HepG2 (cell line): ENCODE results near the gene AUP1. TPM values are rescaled to one million over a fixed set of nuclear protein-coding genes. Genes with fewer than 3 reads are reported as not detected.

Experiments
- DPF2 ChIP-seq: sonication (generic); formaldehyde crosslinking; IDR thresholded peaks from 2 replicates; pipeline ENCODE4 v1.4.0; 2020; ENCODE audit warnings: mild to moderate bottlenecking, low read depth, missing genetic modification reagents, borderline replicate concordance
- ELF4 ChIP-seq: sonication (generic); formaldehyde crosslinking; IDR thresholded peaks from 2 replicates; pipeline ENCODE4 v1.5.0; 2020; ENCODE audit warnings: missing genetic modification reagents, mild to moderate bottlenecking, moderate library complexity, borderline replicate concordance
- HMGXB3 ChIP-seq: sonication (generic); formaldehyde crosslinking; IDR thresholded peaks from 2 replicates; pipeline ENCODE4 v1.4.0; 2020; ENCODE audit warnings: missing genetic modification reagents, borderline replicate concordance
- MED8 ChIP-seq: sonication (generic); formaldehyde crosslinking; IDR thresholded peaks from 2 replicates; pipeline ENCODE4 v1.8.1; 2023; ENCODE audit warnings: mild to moderate bottlenecking, missing genetic modification reagents; ENCODE audit not compliant: insufficient replicate concordance
- RFX5 ChIP-seq: IDR thresholded peaks from 2 replicates; pipeline ENCODE4 v1.6.1; 2011; ENCODE audit warnings: low read depth, low read length, improper control_type of control experiment
- SALL1 ChIP-seq: sonication (generic); formaldehyde crosslinking; IDR thresholded peaks from 2 replicates; pipeline ENCODE4 v1.8.0; 2022; ENCODE audit warnings: mild to moderate bottlenecking, missing genetic modification reagents
- ZBTB33 ChIP-seq: sonication (generic); formaldehyde crosslinking; IDR thresholded peaks from 2 replicates; pipeline ENCODE4 v1.4.0; 2020; ENCODE audit warnings: missing genetic modification reagents
- ZNF382 ChIP-seq: sonication (generic); formaldehyde crosslinking; IDR thresholded peaks from 2 replicates; pipeline ENCODE4 v1.5.0; 2020; ENCODE audit warnings: missing genetic modification reagents, mild to moderate bottlenecking, borderline replicate concordance
- ZNF512 ChIP-seq: sonication (generic); formaldehyde crosslinking; IDR thresholded peaks from 2 replicates; pipeline ENCODE4 v1.4.0; 2020; ENCODE audit warnings: mild to moderate bottlenecking, missing genetic modification reagents
- ZNF709 ChIP-seq: sonication (generic); formaldehyde crosslinking; IDR thresholded peaks from 2 replicates; pipeline ENCODE4 v1.5.0; 2020; ENCODE audit warnings: mild to moderate bottlenecking, missing genetic modification reagents
- ZNF746 ChIP-seq: sonication (generic); formaldehyde crosslinking; IDR thresholded peaks from 2 replicates; pipeline ENCODE4 v1.8.0; 2022; ENCODE audit warnings: mild to moderate bottlenecking, missing genetic modification reagents
- ZNF879 ChIP-seq: sonication (generic); formaldehyde crosslinking; IDR thresholded peaks from 2 replicates; pipeline ENCODE4 v1.8.1; 2023; ENCODE audit warnings: missing genetic modification reagents
- ZZZ3 ChIP-seq: sonication (generic); formaldehyde crosslinking; IDR thresholded peaks from 2 replicates; pipeline ENCODE4 v1.4.0; 2020; ENCODE audit warnings: missing genetic modification reagents, mild to moderate bottlenecking, borderline replicate concordance
- polyA plus RNA-seq, 8 experiments: library from polyadenylated mRNA; depleted of rRNA in 3 of 8; stranded (reverse) in 7 of 8; unstranded in 1 of 8; fragments of >200 nt; fragmentation: Illumina TruSeq in 4 of 8; extraction: Trizol in 4 of 8; gene quantifications; 2 replicates each; pipeline versions ENCODE4 v1.2.1 to v1.2.3, GENCODE V29; 2011 to 2016; ENCODE audit warnings: low read depth in 4 of 8, missing spikeins in 1 of 8, mixed read lengths in 1 of 8; ENCODE audit not compliant: insufficient read depth in 1 of 8
- total RNA-seq, 5 experiments: library from RNA; depleted of rRNA; stranded (reverse); fragments of >200 nt; fragmentation: Illumina TruSeq; extraction: Trizol; gene quantifications; 2 replicates each; pipeline ENCODE4 v1.2.3, GENCODE V29; 2016; ENCODE audit warnings: low read depth in 1 of 5
- TF ChIP-seq, protein P1 (sequence below): sonication (generic); formaldehyde crosslinking; IDR thresholded peaks from 2 replicates; pipeline ENCODE4 v1.8.0; 2022; ENCODE audit warnings: mild to moderate bottlenecking, missing genetic modification reagents, moderate library complexity
- TF ChIP-seq, protein P2 (sequence below): sonication (generic); formaldehyde crosslinking; IDR thresholded peaks from 2 replicates; pipeline ENCODE4 v1.5.1; 2020; ENCODE audit warnings: missing genetic modification reagents, mild to moderate bottlenecking, borderline replicate concordance
- TF ChIP-seq, protein P3 (sequence below): sonication (generic); formaldehyde crosslinking; IDR thresholded peaks from 2 replicates; pipeline ENCODE4 v1.4.0; 2020; ENCODE audit warnings: low read depth, mild to moderate bottlenecking, missing genetic modification reagents

Gene AUP1
- total and polyA plus RNA-seq, 2 of the 13 experiments (the other 11 are each of a cell fraction or from before 2014, with no cell fraction given), result 174 to 267 TPM

DNA sequence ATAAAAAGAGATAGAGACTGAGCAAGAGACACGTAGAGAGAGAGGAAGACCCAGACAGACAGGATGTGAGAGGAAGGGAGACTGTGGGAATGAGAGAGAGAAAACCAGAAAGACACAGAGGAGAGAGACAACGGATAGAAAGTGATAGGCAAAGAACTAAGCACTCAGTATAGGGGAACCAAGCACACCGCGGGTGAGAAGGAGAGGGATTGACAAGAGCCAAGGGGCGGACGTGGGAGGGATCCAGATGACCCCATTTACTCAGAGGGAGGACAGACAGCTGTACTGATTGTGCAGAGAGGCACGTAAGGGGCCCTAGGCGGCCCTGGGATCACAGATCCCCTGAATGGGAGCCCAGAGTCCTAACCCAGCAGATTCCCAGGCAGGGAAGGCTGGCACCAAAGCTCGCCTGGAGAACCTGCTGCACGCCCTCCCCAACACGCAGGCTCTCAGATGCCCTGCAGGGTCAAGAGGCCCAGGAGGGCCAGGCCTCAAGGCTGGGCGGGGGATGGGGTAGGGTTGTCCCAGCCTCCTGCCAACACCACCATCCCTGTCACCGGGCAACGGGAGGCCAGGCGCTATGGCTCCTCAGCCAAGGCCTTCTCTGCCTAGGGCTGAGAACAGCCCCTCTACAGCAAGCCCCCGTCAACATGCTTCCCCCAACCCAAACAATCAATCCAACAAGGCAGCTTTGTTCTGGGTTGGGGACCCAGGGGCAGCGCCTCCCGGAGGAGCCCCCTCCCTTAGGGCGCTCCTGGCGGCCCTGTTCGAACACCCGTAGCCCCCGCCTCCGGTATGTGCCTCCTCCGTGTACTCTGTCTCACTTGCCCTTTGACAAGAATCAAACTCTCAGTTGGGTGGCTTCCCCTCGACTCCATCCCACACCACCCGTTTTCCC is 23.7 kb upstream of the AUP1 start (continued):
- no peak for TF ChIP-seq HMGXB3 (CRISPR knock-in tag)
- TF ChIP-seq, protein P1, sequence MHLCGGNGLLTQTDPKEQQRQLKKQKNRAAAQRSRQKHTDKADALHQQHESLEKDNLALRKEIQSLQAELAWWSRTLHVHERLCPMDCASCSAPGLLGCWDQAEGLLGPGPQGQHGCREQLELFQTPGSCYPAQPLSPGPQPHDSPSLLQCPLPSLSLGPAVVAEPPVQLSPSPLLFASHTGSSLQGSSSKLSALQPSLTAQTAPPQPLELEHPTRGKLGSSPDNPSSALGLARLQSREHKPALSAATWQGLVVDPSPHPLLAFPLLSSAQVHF (CRISPR knock-in tag), result no peak
- TF ChIP-seq ZBTB33, result no peak
- no peak for TF ChIP-seq ZNF746
- TF ChIP-seq, protein P2, sequence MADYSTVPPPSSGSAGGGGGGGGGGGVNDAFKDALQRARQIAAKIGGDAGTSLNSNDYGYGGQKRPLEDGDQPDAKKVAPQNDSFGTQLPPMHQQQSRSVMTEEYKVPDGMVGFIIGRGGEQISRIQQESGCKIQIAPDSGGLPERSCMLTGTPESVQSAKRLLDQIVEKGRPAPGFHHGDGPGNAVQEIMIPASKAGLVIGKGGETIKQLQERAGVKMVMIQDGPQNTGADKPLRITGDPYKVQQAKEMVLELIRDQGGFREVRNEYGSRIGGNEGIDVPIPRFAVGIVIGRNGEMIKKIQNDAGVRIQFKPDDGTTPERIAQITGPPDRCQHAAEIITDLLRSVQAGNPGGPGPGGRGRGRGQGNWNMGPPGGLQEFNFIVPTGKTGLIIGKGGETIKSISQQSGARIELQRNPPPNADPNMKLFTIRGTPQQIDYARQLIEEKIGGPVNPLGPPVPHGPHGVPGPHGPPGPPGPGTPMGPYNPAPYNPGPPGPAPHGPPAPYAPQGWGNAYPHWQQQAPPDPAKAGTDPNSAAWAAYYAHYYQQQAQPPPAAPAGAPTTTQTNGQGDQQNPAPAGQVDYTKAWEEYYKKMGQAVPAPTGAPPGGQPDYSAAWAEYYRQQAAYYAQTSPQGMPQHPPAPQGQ (CRISPR knock-in tag), result no peak
- TF ChIP-seq ZNF709 (CRISPR knock-in tag), result no peak
- TF ChIP-seq ELF4 (CRISPR knock-in tag), result no peak
- TF ChIP-seq MED8, result no peak
- TF ChIP-seq ZNF382, result no peak
- TF ChIP-seq RFX5, result no peak
- 0 out of 2 replicates have a peak, but pooled peaks have one; percentile 1 for TF ChIP-seq DPF2 (CRISPR knock-in tag)
- TF ChIP-seq ZNF879 (CRISPR knock-in tag), result no peak
- no peak for TF ChIP-seq ZNF512 (CRISPR knock-in tag)
- TF ChIP-seq ZZZ3 (CRISPR knock-in tag), result peak; percentile 60; the same call in 1 of the 2 replicates
- no peak for TF ChIP-seq SALL1 (CRISPR knock-in tag)
- TF ChIP-seq, protein P3, sequence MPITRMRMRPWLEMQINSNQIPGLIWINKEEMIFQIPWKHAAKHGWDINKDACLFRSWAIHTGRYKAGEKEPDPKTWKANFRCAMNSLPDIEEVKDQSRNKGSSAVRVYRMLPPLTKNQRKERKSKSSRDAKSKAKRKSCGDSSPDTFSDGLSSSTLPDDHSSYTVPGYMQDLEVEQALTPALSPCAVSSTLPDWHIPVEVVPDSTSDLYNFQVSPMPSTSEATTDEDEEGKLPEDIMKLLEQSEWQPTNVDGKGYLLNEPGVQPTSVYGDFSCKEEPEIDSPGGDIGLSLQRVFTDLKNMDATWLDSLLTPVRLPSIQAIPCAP (CRISPR knock-in tag), result 0 out of 2 replicates have a peak, but pooled peaks have one; percentile 59
